GM10847 (cell line): ENCODE measurements around the gene CSF2RB.

Source experiments
- POLR2A ChIP-seq: IDR thresholded peaks from 2 replicates; pipeline ENCODE4 v1.6.1; 2011; ENCODE audit not compliant: insufficient read length; ENCODE audit errors: extremely low read depth

The CSF2RB gene

DNA sequence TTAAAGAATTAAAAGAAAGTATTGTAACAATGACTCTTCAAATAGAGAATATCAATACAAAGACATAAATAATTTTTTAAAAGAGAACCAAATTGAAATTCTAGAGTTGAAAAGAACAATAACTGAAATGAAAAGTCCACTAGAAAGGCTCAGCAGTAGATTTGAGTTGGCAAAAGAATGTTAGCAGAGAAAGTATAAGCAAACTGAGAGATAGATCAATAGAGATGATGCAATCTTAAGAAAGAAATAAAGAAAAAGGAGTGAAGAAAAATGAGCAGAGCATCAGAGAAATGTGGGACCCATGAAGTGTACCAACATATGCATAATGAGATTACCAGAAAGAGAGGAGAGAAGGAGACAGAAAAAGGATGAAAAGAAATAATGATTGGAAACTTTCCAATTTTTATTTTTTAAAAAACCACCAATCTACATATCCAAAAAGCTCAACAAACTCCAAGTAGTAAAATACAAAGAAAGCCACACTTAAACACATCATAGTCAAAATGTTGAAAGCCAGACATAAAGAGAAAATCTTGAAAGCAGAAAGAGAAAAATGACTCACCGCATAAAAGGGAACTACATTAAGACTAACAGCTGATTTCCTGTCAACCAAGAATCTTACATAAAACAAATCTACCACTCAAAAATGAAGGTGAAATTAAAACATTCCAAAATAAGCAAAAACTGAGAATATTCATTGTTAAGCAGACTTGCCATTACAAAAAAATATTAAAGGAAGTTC is 31.8 kb upstream of the CSF2RB start:
- TF ChIP-seq POLR2A: no peak

DNA sequence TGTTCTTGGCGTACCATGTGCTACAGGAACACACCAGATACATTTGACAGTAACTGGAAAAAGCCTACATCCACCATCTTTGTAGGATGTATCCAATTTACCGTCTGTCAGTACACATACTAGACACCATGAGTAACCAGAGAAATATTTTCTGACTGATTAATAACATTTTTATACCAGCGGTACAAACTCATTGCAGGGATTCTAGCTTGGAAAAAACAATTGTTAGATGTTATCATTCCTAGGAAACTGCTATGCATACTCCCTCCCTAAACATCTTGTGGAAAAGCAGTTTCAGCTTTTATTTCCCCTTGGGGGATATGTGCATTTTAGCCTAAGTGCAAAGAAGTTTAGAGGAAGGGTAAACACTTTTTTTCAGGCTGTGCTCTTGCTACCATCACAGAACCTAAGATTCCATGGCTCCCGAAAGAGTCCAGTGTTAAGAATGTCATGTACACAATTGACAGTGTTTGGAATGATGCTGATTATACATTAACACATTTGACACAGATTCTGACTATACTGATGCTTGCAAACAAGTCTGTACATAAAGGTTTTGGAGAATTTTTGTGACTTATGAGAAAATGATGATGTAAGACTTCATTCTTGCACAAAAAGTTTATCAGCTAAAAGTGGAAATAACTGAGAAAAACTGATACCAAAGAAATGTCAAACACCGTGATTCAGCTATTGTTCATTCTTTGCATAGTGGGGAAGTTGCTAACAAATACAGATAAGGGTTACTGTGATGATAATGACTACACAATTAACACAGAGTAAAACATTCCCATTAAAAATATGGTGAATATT is 28.9 kb upstream of the CSF2RB start:
- no peak for TF ChIP-seq POLR2A

DNA sequence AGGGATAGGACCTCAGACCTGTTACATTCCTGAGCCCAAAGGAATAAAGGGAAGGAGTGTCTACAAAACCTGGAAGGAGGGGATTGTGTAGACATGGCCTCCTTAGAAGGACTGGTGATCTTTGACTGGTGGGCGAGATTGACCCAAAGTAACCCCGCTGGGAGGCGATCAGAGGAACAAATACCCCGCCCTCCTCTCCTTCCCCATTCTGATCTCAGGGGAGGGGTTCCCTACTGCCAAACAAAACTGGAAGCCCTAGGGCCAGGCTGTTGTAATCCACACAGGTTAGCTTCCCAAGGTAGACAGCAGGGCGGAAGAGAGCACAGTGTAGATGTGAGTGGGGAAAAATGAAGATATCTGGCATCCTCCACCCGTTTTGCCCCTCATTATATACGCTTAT is 28.0 kb upstream of the CSF2RB start:
- TF ChIP-seq POLR2A: no peak

DNA sequence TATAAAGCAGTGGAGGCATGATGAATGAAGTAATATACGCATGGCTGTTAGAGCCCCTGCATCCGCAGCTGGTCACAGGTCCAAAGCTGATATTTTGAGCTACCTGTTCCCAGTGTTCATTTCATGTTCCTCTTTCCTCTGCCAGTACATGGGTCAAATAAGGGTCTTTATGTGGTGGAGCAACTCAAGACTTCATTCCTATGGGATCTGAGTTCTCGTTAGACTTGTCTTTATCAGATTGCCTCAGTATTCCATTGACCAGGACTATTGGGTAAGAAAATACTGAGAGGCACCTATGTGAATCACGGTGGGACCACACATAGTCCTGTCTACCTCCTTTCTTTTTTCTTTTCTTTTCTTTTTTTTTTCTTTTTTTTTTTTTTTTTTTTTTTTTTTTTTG is 27.4 kb upstream of the CSF2RB start:
- no peak for TF ChIP-seq POLR2A

DNA sequence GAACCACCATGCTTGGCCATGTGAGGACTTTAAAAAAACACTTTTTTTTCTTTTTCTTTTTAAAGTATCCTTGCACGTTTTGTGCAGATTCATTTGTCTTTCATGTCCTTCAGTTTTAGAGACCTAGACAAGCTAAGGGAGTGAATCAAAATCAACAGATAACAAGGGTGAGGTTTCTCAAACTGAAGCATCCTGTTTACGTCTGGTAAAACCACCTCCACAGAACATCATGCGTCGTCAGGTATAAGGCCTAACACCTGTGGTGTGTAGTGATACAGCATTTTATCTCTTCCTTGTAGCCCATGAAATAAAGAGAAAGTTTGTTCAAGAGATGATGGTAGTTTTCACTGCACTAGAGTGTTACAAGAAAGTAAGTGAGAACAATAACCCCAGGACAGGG is 26.3 kb upstream of the CSF2RB start:
- TF ChIP-seq POLR2A: no peak

DNA sequence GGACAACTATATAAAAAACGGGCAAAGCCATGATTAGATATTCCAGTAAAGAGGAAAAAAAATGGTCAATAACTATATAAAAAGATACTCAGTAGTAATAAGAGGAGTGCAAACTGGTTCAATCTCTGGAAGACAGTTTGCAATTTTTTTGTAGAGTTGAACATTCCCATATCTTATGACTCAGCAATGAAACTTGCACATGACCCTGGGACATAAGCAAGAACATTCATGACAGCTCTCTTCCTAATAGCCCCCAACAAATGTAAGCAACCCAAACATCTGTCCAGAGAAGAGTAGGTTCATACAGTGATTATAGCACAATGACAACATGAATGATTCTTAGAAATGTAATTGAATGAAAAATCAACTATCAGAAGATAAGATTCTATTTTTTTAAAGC is 21.8 kb upstream of the CSF2RB start:
- no peak for TF ChIP-seq POLR2A

DNA sequence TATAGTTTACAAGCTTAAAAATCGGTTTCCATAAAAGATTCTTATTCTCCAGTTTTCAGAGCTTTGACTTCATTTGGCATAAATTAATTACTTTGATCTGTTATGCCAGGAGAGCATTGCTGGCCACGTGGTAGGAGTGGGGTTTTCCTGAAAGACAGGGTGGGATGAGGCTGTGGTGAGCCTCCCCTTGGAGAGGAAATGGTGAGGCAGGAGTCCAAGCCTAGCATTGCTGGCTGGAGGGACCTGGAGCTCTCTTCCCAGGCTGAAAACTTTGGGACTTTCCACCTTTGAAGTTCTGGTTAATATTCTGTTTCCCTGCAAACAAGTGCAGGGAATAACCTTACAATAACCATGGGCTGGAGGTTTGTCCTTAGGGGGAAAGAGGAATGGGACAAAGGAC is 21.1 kb upstream of the CSF2RB start:
- no peak for TF ChIP-seq POLR2A

DNA sequence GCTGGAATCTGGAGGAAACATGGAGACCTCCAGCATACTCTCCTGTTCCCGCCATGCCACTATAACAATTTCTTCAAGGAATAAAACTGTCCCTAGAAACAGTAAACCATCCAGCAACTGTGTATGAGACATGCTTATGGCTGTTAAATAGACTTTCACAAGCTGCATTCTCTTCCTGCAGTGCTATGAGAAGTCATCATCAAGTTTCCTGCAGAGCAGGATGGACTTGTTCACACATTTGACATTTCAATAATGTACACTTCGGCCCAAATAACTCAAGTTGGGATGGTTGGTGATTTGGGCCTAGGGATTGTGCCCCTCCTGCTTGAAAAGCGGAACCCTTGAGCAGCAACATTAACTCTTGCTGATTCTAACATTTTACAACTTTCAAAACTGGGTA is 20.2 kb upstream of the CSF2RB start:
- no peak for TF ChIP-seq POLR2A

DNA sequence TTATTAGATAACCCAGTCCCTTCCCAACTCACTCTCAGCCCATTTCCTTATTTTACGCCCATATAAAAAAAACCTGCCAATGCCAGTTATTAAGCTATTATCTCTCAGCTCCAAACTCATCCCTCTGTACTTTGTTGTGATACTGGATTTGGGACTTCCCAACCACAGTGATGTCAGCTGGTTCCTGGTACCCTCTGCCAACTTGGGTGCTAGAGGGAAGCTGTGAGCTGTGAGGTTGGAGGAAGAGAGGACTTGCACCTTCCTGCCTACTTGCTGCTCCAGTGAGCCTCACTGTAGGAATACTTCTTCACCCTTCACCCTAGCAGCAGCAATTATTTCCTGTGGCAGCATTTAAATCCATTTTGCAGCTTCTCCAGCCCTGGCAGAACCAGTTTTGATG is 19.2 kb upstream of the CSF2RB start:
- TF ChIP-seq POLR2A: no peak

DNA sequence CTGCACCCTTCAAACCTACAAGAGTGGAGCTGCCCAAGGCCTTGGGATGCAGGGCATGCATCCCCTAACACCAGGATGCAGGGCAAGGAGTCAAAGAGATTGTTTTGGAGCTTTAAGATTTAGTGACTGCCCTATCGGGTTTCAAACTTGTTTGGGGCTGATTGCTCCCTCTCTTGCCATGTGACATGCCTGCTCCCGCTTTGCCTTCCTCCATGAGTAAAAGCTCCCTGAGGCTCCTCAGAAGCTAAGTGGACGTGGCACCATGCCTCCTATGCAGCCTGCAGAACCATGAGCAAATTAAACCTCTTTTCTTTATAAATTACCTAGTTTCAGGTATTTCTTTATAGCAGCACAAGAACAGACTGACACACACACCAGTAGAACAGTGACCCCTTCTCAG is 15.8 kb upstream of the CSF2RB start:
- no peak for TF ChIP-seq POLR2A

DNA sequence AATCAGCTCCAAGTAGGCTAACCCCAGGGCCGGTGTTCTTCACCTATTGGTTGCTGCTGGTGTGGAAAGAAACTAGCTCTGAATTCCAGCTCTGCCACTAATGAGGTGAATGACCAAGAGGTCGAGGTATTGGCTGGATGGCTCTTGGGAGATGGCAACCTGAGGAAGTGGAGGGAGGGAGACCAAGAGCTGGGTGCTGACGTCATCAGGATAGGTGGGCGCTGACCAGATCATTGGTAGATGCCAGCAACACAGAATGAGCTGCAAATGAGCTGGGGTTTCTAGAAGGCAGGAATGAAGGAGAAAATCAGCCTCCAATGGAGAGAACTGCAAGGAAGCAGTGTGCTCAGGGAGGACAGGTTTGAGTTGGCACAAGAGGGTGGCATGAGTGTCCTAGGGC is 14.7 kb upstream of the CSF2RB start:
- no peak for TF ChIP-seq POLR2A

DNA sequence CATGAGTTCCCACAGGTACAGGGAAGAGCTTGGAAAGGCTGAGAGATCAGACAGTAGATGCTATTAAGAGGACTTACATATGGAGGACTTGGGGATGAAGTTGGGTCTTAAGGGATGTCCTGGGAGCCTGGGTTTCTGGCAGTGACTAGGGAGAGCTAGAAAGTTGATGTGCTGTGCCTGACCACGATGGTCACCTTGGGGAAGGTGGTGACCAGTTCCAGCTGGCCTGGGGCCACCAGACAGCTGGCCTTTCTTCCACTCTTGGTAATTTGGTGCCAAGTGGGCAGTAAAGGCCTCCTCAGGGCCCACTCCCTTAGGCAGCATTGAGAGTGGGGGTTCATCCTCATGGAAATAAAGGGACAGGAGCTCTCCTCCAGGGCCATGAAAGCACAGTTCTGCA is 13.9 kb upstream of the CSF2RB start:
- no peak for TF ChIP-seq POLR2A

DNA sequence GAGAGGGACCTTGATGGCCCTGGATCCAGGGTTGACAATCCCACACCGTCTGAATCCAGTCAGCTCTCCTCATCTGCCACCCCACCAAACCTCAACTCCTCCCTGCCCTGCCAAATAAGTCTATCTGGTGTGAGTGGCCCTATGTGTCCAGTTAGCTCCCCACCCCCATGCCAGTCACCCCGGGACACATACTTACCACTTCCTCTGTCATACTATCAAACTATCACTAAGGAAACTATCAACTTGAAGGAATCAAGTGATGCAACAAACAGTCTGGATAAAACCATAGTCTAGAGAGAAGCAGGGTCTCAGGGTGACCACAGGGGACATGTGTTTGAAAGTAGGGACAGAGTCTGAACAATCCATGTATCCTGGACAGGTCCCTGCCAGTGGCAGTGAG is 13.2 kb upstream of the CSF2RB start:
- TF ChIP-seq POLR2A: no peak

DNA sequence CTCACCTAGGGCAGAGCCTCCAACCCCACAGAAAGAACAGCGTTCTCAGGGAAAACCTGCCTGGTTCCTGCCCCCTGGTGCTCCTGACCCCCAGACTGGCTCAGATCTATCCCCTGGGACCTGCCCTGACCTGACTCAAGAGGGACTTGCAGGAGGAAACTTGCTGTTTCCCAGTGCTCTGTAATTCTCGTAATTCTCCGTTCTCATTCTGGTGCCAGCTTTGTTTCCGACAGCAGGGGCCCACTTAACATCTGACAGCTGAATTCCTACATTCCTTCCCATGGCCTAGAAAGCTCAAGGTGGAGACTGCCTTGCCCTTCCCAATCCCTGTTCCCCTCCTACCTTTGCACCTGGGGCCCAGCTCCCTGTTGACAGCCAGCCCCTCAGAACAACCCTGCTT is 12.5 kb upstream of the CSF2RB start:
- no peak for TF ChIP-seq POLR2A

DNA sequence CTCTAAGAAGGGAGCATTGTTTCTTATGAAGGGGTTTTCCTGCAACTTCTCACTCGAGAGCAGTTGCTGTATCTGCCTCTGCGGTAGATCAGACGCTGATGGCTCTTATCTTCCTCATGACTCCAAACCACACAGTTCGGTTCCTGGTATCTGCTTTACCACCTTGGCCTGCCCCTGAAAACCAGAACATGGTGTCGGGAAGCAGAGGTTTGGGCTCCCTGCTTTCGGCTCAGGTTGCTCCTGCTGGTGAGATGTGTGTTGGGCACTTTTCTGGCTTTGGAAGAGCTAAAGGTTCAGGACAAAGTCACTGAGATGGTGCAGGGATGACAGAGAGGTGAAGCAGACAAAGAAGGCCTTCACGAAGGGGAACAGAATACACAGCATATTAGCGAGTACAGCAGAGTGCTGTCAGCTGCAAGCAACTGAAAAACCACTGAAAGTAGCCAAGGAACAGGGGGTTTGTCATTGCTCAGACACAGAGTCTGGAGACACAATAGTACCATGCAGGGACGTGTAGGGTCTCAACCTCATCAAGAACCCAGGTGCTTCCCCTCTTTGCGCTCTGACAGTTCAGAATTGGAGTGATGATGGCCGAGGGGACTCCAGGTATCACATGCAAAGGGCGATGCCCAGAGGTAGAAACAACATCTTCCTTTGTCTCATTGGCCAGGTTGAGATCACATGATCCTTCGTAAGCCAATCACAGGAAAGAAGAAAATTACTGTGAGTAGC is 11.9 kb upstream of the CSF2RB start:
- TF ChIP-seq POLR2A: no peak
